Omental fat pad (tissue), 4 donors: ENCODE measurements around the gene NADK. TPM values are rescaled to one million over a fixed set of nuclear protein-coding genes. Genes with fewer than 3 reads are reported as not detected.

Source experiments
- ATAC-seq: fragments of 150-250 bp; one replicate; pipeline ENCODE4 v1.9.1; 2016; ENCODE audit warnings: mild to moderate bottlenecking, moderate library complexity; ENCODE audit not compliant: low FRiP score
- DNase-seq: peaks from one replicate; pipeline ENCODE4 v3.0.0-alpha.2; 2019; ENCODE audit warnings: low spot score
- total RNA-seq, 4 donors: library from RNA; depleted of rRNA; stranded (reverse); fragments of >200 nt; gene quantifications; one replicate each; pipeline ENCODE4 v1.1.0, GENCODE V29; 2016
- TF ChIP-seq, protein P1 (sequence below), 3 donors: fragments of 450-650 bp; IDR thresholded peaks; one replicate each; pipeline ENCODE4 v1.5.1; 2016 to 2017; ENCODE audit warnings: antibody characterized with exemption in 3 of 3, mild to moderate bottlenecking in 3 of 3, moderate library complexity in 2 of 3

NADK gene
- total RNA-seq, 4 donors from 2014 or later = 97.2 to 136 (median 114) TPM

- ATAC-seq = no peak
- TF ChIP-seq, protein P1, sequence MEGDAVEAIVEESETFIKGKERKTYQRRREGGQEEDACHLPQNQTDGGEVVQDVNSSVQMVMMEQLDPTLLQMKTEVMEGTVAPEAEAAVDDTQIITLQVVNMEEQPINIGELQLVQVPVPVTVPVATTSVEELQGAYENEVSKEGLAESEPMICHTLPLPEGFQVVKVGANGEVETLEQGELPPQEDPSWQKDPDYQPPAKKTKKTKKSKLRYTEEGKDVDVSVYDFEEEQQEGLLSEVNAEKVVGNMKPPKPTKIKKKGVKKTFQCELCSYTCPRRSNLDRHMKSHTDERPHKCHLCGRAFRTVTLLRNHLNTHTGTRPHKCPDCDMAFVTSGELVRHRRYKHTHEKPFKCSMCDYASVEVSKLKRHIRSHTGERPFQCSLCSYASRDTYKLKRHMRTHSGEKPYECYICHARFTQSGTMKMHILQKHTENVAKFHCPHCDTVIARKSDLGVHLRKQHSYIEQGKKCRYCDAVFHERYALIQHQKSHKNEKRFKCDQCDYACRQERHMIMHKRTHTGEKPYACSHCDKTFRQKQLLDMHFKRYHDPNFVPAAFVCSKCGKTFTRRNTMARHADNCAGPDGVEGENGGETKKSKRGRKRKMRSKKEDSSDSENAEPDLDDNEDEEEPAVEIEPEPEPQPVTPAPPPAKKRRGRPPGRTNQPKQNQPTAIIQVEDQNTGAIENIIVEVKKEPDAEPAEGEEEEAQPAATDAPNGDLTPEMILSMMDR (IDR thresholded peaks at IDR 0.05) = no peak
- no peak for DNase-seq
Observed at GRCh38 chr1:1775327-1776226, 2.7 kb downstream of the NADK start.

DNA sequence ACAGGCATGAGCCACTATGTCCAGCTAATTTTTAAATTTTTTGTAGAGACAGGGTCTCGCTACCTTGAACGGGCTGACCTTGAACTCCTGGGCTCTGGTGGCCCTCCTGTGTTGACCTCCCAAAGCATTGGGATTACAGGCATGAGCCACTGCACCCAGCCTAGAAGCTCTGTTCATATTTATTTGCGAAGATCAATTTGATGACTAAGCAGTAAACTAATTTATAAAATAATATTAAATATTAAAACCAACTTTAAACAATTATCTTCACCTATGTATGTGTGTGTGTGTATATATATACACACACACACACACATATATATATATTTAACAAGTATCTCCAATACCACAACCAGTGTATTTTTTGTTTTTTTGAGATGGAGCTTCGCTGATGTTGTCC is 4.4 kb downstream of the NADK start:
- DNase-seq = no peak
- TF ChIP-seq, protein P1 (IDR thresholded peaks at IDR 0.05) = no peak
- no peak for ATAC-seq

- ATAC-seq = no peak
- no peak for DNase-seq
- TF ChIP-seq, protein P1 (IDR thresholded peaks at IDR 0.05) = no peak
Observed at GRCh38 chr1:1771096-1771495, 7.2 kb downstream of the NADK start.

GRCh38 chr1:1770102-1770501 is 8.2 kb downstream of the NADK start:
- ATAC-seq = no peak
- TF ChIP-seq, protein P1 (IDR thresholded peaks at IDR 0.05) = no peak
- no peak for DNase-seq

GRCh38 chr1:1768249-1768992 is 9.8 kb downstream of the NADK start:
- DNase-seq (no peak), ATAC-seq (no peak)
- TF ChIP-seq, protein P1 (IDR thresholded peaks at IDR 0.05) = no peak

DNA sequence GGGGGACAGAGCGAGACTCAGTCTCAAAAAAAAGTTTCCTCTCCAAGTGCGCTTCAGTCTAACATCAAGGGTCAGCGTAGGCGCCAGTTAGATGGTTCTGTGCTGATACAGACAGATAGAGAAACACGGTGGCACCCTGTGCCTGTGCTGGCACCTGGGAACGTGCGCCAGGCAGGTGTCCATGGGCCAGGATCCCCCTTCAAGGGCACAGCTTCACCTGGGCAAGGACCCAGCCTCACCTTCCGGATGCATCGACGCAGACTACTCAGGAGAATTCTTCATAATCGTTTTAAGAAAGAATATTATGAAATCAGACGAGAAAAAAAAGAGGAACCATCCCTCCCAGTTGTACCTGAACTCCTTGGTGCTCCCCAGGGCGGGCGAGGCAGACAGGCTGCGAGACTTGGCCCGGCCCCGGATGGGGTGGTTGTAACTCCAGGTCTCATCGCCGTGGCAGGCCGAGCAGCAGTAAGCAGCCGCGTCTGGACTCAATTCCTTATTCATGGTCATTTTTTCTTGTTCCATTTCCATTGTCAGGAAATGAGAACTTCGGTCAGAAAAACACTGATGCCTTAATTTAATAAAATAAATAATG is 13.3 kb downstream of the NADK start:
- DNase-seq (no peak), ATAC-seq (no peak)
- TF ChIP-seq, protein P1 (IDR thresholded peaks at IDR 0.05) = no peak
